ENCODE data around the gene P2RX5. TPM values are rescaled to one million over a fixed set of nuclear protein-coding genes. Genes with fewer than 3 reads are reported as not detected.

P2RX5 gene
- total RNA-seq, 1 experiment from 2014 or later, result 14.9 TPM

DNA sequence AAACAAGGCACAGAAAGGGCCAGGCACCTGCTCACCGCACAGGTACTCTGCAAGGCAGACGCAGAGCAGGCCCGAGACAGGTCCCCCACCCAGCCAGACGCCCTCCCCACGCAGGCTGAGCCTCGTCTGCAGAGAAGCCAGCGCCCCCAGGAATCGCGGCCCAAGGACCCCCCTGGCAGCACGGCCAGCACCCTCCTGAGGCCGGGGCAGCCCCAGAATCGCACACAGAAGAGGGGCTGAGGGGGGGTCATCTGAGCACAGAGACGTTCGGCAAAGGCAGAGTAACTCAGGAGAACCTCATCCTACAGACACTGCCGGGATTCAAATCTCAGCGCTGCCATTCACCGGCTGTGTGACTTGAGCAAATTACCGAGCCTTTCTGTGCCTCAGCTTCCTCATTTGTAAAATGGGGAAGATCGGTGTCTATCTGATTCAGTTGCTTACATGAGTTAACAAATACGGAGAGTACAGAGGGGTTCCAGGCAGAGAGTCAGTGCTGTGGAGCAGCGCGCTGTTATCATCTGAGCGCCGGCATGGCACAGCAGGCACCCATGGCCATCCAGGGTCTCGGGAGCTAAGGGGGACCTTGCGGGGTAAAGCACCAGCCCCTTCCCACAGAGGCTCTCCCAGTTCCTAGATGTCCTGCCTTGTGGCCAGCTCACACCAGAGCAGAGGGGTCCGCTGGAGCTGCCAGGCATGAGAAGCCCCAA lies 17.0 kb downstream of the P2RX5 start:
- ATAC-seq (no peak), DNase-seq (ENCODE audit: low read depth, low spot score) (no peak)
- POLR2A ChIA-PET, result no interaction called here
- intact Hi-C loops (cut with micrococcal nuclease; ENCODE audit: unreplicated experiment) (no loop called here), in situ Hi-C loops (cut with HindIII; ENCODE audit: low pct_unique_long_range_greater_than_20kb, low sequenced_read_pairs) (no loop called here)
- Histone ChIP-seq H3K36me3 (ENCODE audit: control insufficient read depth, insufficient read depth, low read length) (no peaks in the 10 kb centered on the region), H3K4me1 (ENCODE audit: control insufficient read depth, insufficient read depth, low read length) (no peaks in the 10 kb centered on the region), H3K9me3 (ENCODE audit: control insufficient read depth, insufficient read depth, low read depth, low read length) (no peaks in the 10 kb centered on the region), H3K27me3 (ENCODE audit: control insufficient read depth, insufficient read depth, low read length) (no peaks in the 10 kb centered on the region), H3K4me3 (ENCODE audit: low read depth in 2 of 2, low read length in 2 of 2) (no peak overlapping the region), H3K27ac (ENCODE audit: low read length) (no peak overlapping the region)
- TF ChIP-seq CTCF (IDR thresholded peaks at IDR 0.05) (no peak), SIN3A (IDR thresholded peaks at IDR 0.05; ENCODE audit: borderline replicate concordance, insufficient read depth, low read depth, low read length) (no peak), TCF7L2 (IDR thresholded peaks at IDR 0.05; ENCODE audit: low read depth, low read length) (no peak), REST (IDR thresholded peaks at IDR 0.05; ENCODE audit: insufficient read depth in 1 of 2, low read depth in 2 of 2, low read length in 1 of 2) (no peak), POLR2AphosphoS5 (IDR thresholded peaks at IDR 0.05; ENCODE audit: low read depth, low read length) (no peak)
- CTCF ChIA-PET, result interaction anchor here (0.8 kb wide), 1 partner anchor 59 kb away, joined by 3 read pairs; no protein-coding TSS in a partner anchor
- no TSS peak for BruUV-seq (replicated peaks)

DNA sequence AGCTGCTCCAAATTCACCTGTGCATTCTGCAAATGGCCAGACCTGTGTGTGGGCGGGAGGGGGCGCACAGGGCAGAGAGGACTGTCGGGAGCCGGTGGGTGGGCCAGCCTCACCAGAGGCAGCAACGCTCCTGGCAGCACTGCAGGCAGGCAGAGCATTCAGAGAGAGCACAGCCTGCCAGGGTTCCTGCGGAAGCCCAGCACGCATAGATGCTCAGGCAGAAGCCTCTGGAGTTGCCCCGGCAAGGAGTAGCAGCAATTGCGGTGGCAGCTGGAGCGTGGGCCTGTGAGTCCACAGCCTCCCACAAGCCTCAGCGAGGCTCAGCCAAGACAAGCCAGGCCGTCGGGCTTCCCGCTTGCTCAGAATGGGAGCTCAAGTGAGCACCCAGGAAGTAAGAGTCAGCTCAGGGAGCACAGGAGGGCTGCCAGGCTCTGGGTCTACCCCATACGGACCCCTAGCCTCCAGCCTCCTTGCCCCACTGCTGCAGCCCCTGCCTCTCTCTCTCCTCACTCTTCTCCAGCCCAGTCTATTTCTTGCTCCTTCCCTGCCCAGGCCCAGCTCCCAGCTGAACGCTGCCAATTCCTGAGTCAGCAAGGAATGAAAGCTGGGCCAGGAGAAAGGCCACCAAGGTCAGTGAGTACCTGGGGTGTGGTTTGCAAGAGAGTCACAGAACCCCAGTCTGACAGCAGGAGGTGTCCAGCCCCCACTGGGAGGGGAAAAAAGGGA lies 17.7 kb downstream of the P2RX5 start:
- no TSS peak for BruUV-seq (replicated peaks)
- H3K36me3 ChIP-seq (ENCODE audit: control insufficient read depth, insufficient read depth, low read length), result no peaks in the 10 kb centered on the region
- intact Hi-C loops (cut with micrococcal nuclease; ENCODE audit: unreplicated experiment) (no loop called here), in situ Hi-C loops (cut with HindIII; ENCODE audit: low pct_unique_long_range_greater_than_20kb, low sequenced_read_pairs) (no loop called here)
- DNase-seq (ENCODE audit: low read depth, low spot score) (no peak), ATAC-seq (peak; percentile 32)
- TF ChIP-seq TCF7L2 (IDR thresholded peaks at IDR 0.05; ENCODE audit: low read depth, low read length) (no peak), REST (IDR thresholded peaks at IDR 0.05; ENCODE audit: insufficient read depth in 1 of 2, low read depth in 2 of 2, low read length in 1 of 2) (no peak), SIN3A (IDR thresholded peaks at IDR 0.05; ENCODE audit: borderline replicate concordance, insufficient read depth, low read depth, low read length) (no peak), CTCF (IDR thresholded peaks at IDR 0.05) (no peak), POLR2AphosphoS5 (IDR thresholded peaks at IDR 0.05; ENCODE audit: low read depth, low read length) (no peak)
- no peaks in the 10 kb centered on the region for H3K9me3 ChIP-seq (ENCODE audit: control insufficient read depth, insufficient read depth, low read depth, low read length)
- no peak overlapping the region for H3K4me3 ChIP-seq (ENCODE audit: low read depth in 2 of 2, low read length in 2 of 2)
- H3K27ac ChIP-seq (ENCODE audit: low read length), result no peak overlapping the region
- ChIA-PET CTCF (no interaction called here), POLR2A (no interaction called here)
- H3K27me3 ChIP-seq (ENCODE audit: control insufficient read depth, insufficient read depth, low read length), result no peaks in the 10 kb centered on the region
- H3K4me1 ChIP-seq (ENCODE audit: control insufficient read depth, insufficient read depth, low read length), result no peaks in the 10 kb centered on the region

Data from Panc1 (cell line).